GM10266 (cell line): Measurements from ENCODE around the gene GTF3C2.

Experiments used
- DNase-seq: peaks from one replicate; pipeline ENCODE4 v3.0.0; 2012; ENCODE audit errors: extremely low spot score
- CTCF ChIP-seq: IDR thresholded peaks from 2 replicates; pipeline ENCODE4 v1.5.1; 2012; ENCODE audit warnings: mild to moderate bottlenecking, low read depth; ENCODE audit not compliant: control insufficient read depth, insufficient read depth; ENCODE audit errors: missing control alignments

Gene GTF3C2

DNA sequence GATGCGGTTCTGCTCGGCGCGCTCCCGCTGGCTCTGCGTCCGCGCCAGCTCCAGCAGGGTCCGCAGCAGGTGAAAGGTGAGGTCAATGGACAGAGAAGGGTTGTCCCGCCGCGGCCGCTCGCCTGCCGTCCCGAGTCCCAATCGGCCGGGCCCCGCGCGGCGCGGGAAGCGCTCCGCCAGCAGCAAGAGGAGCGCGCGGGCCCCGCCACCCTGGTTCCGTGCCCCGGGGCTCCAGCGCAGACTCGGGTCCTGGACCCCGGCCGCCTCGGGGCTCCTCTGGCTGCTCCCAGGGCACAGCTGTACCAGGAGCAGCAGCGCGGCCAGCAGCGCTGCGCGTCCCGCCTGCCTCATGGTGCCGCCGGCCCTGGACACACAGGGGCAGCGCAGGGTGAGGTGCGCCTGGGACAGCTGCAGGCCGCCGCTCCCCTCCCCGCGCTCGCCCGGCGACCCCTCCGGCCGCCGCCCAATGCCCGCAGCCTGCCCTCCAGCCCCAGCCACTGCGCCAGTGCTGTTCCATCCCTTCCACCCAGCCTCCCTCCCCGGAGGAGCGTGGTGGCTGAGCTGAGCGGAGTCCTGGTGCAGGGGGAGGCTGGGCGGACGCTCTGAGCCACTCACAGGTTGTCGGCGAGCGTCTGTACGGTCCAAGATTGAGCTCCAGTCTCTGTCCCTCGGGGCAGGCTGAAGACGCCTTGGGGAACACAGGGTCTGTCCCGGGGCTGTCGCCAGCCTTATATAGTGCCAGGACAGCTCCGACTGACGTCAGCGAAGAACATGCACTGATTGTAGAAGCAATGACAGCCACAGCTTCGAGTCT lies 48.8 kb downstream of the GTF3C2 start:
- TF ChIP-seq CTCF = no peak
- no peak for DNase-seq

- no peak for TF ChIP-seq CTCF
- DNase-seq = no peak
Measured at GRCh38 chr2:27307287-27307544, 49.3 kb downstream of the GTF3C2 start.

DNA sequence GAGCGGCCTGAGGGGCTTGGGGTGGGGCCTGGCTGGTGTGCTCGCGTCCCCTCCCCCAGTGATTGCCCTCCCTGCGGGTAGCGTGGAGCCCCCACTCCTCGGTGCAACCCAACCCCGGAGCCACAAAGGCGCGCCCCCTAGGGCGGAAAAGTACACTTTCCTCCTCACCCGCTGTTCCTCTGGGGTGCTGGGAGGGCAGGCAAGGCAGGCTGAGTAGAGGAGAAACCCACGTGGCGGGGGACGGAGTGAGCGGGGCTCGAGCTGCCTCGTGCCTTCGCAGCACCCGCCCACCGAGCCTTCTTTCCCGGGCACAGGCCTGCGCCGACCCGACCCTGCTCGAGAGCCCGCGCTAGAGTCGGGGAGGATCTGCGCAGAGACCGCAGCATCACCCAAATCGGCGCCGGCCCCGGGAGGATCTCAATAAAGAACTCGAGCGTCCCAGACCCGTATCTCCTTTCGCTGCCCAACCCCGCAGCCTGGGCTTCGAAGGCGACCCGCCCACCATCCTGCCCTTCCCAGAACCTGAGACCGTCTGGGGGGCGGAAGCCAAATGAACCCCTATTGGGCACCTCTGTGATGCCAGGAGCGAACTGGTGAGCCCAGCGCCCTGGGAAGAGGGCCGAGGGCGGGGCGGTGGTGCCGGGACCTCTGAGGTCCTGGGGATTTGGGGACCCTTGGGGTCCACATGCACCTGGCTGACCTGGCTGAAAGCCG lies 49.8 kb downstream of the GTF3C2 start:
- TF ChIP-seq CTCF = peak; percentile 24
- peak; percentile 51 for DNase-seq

DNA sequence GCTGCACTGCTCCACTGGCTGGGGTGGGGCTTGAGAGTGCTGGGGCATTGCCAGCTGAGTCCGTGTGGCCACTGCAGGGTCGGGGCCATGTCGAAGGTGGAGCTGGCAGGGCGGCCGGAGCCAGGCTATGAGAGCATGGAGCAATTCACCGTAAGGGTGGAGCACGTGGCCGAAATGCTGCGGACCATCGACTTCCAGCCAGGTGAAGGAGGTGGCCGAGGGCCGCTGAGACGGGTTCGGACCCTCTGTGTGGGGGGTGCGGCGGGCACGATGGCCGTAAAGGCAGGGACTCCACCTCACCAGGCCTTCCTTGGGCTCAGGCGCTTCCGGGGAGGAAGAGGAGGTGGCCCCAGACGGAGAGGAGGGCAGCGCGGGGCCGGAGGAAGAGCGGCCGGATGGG lies 50.4 kb downstream of the GTF3C2 start:
- no peak for DNase-seq
- TF ChIP-seq CTCF = no peak

- TF ChIP-seq CTCF = no peak
- no peak for DNase-seq
Measured at GRCh38 chr2:27305516-27305915, 51.0 kb downstream of the GTF3C2 start.

- TF ChIP-seq CTCF = no peak
- no peak for DNase-seq
Measured at GRCh38 chr2:27304488-27305240, 51.9 kb downstream of the GTF3C2 start.
